ENCODE results near the gene PRPF38B.

GRCh38 chr1:108729481-108729880 is 37.4 kb downstream of the PRPF38B start:
- TF ChIP-seq POLR2A (IDR thresholded peaks at IDR 0.05) (no peak), CTCF (IDR thresholded peaks at IDR 0.05) (no peak)

All from body of pancreas (tissue), 4 donors.